IPS-18c (cell line): Measurements from ENCODE around the gene CNTN4.
"Not testable (repeated sequence)": the region's sequence is repeated elsewhere in the genome, so short reads cannot be mapped to it uniquely, and the experiment has no call there.

Source experiments
- H3K4me3 ChIP-seq: 2 replicates; pipeline ENCODE4 v1.7.0; 2013; ENCODE audit warnings: low read depth, mild to moderate bottlenecking, low read length, moderate library complexity; ENCODE audit not compliant: insufficient read depth
- H3K9me3 ChIP-seq: one replicate; pipeline ENCODE4 v1.6.1; 2013; ENCODE audit warnings: mild to moderate bottlenecking, low read length, moderate library complexity; ENCODE audit not compliant: control insufficient read depth, insufficient read depth

The CNTN4 gene

GRCh38 chr3:2098398-2099027, at the start of gene CNTN4:
Gene CNTN4 (plus strand): TSS chr3:2098866.
- H3K4me3 ChIP-seq: peak within 1 kb of the TSS; percentile 63
- H3K9me3 ChIP-seq: peaks cover 2% of the 10 kb centered on the region

GRCh38 chr3:2061360-2061759, 37.3 kb upstream of the CNTN4 start:
- H3K4me3 ChIP-seq: no peak overlapping the region
- no peaks in the 10 kb centered on the region for H3K9me3 ChIP-seq

GRCh38 chr3:2071531-2071930, 27.1 kb upstream of the CNTN4 start:
- Histone ChIP-seq H3K4me3 (no peak overlapping the region), H3K9me3 (no peaks in the 10 kb centered on the region)

- Histone ChIP-seq H3K9me3 (no peaks in the 10 kb centered on the region), H3K4me3 (no peak overlapping the region)
Measured at GRCh38 chr3:2078821-2079220, 19.8 kb upstream of the CNTN4 start.

GRCh38 chr3:2082871-2083480, 15.7 kb upstream of the CNTN4 start:
- H3K4me3 ChIP-seq: no peak overlapping the region
- H3K9me3 ChIP-seq: no peaks in the 10 kb centered on the region

GRCh38 chr3:2083558-2083957, 15.1 kb upstream of the CNTN4 start:
- H3K9me3 ChIP-seq, H3K4me3 ChIP-seq: not testable (repeated sequence)

GRCh38 chr3:2090095-2090911, 8.4 kb upstream of the CNTN4 start:
- H3K4me3 ChIP-seq: no peak overlapping the region
- no peaks in the 10 kb centered on the region for H3K9me3 ChIP-seq

GRCh38 chr3:2092758-2093157, 5.9 kb upstream of the CNTN4 start:
- H3K9me3 ChIP-seq: no peaks in the 10 kb centered on the region

GRCh38 chr3:2094941-2095340, 3.7 kb upstream of the CNTN4 start:
- H3K4me3 ChIP-seq: no peak overlapping the region
- H3K9me3 ChIP-seq: peaks cover 2% of the 10 kb centered on the region

More at GRCh38 chr3:2092758-2093157, 5.9 kb upstream of the CNTN4 start:
- H3K4me3 ChIP-seq: no peak overlapping the region

- H3K4me3 ChIP-seq: no peak overlapping the region
- peaks cover 2% of the 10 kb centered on the region for H3K9me3 ChIP-seq
Measured at GRCh38 chr3:2096216-2096615, 2.5 kb upstream of the CNTN4 start.

GRCh38 chr3:2097641-2098191, 950 bp upstream of the CNTN4 start:
- Histone ChIP-seq H3K9me3 (peaks cover 2% of the 10 kb centered on the region), H3K4me3 (peak overlapping the region; percentile 63; the same call in 1 of the 2 replicates)

- H3K4me3 ChIP-seq: peak overlapping the region; percentile 63
- peaks cover 2% of the 10 kb centered on the region for H3K9me3 ChIP-seq
Measured at GRCh38 chr3:2099028-2099671, 484 bp downstream of the CNTN4 start.

- peaks cover 2% of the 10 kb centered on the region for H3K9me3 ChIP-seq
- H3K4me3 ChIP-seq: peak overlapping the region; percentile 63
Measured at GRCh38 chr3:2099779-2100191, 1.1 kb downstream of the CNTN4 start.

GRCh38 chr3:2106438-2106837, 7.8 kb downstream of the CNTN4 start:
- Histone ChIP-seq H3K4me3 (no peak overlapping the region), H3K9me3 (peaks cover 4% of the 10 kb centered on the region)

GRCh38 chr3:2110597-2111117, 12.0 kb downstream of the CNTN4 start:
- no peak overlapping the region for H3K4me3 ChIP-seq
- peaks cover 4% of the 10 kb centered on the region for H3K9me3 ChIP-seq

GRCh38 chr3:2114617-2115275, 16.1 kb downstream of the CNTN4 start:
- Histone ChIP-seq H3K9me3 (no peaks in the 10 kb centered on the region), H3K4me3 (no peak overlapping the region)

GRCh38 chr3:2130726-2131125, 32.1 kb downstream of the CNTN4 start:
- Histone ChIP-seq H3K4me3 (no peak overlapping the region), H3K9me3 (no peaks in the 10 kb centered on the region)
